NT2/D1 (cell line): ENCODE measurements around the gene RNF149.

Source experiments
- SUZ12 ChIP-seq: IDR thresholded peaks from 2 replicates; pipeline ENCODE4 v1.6.1; 2011; ENCODE audit not compliant: insufficient read length, insufficient read depth; ENCODE audit errors: extremely low read depth
- ZNF274 ChIP-seq: IDR thresholded peaks from 2 replicates; pipeline ENCODE4 v1.6.1; 2011; ENCODE audit warnings: mild to moderate bottlenecking, low read depth, low read length

DNA sequence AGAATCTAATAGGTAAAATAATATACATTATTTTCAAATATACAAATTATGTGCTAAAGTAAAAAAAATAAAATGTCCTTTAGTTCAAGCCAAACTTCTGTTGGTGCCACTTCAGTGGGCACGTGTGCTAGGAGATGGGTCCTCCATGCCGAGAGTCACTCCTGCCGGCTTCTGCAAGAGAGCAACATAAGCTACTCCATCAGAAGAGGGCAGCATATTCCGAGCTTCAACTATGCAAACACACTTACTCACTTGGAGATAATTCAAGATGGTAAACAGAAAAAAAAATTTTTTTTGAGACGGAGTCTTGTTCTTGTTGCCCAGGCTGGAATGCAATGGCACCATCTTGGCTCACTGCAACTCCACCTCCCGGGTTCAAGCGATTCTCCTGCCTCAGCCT, 31.4 kb downstream of the RNF149 start:
- no peak for TF ChIP-seq SUZ12
- TF ChIP-seq ZNF274, result no peak
